DOHH2 (cell line): ENCODE data around the gene STXBP2.
A peak's percentile ranks its signal among the peaks of the same experiment; 100 is the strongest.

Source experiments
- H3F3A ChIP-seq: fragments of 200-600 bp; sonication (generic), shearing (Covaris generic); 2 replicates; pipeline ENCODE4 v1.6.0; 2016; ENCODE audit warnings: antibody characterized with exemption, mild to moderate bottlenecking; ENCODE audit not compliant: control insufficient read depth, insufficient read depth
- H3K27ac ChIP-seq: fragments of 200-600 bp; sonication (generic); 2 replicates; pipeline ENCODE4 v1.5.1; 2014; ENCODE audit warnings: low read depth, mild to moderate bottlenecking, low read length, moderate library complexity
- H3K27me3 ChIP-seq: fragments of 200-600 bp; sonication (generic); 2 replicates; pipeline ENCODE4 v1.6.1; 2014; ENCODE audit warnings: mild to moderate bottlenecking, low read length, mixed read lengths; ENCODE audit not compliant: control insufficient read depth
- H3K36me3 ChIP-seq: fragments of 200-600 bp; sonication (generic); 2 replicates; pipeline ENCODE4 v1.6.1; 2014; ENCODE audit warnings: mild to moderate bottlenecking, low read length, moderate library complexity, mixed read lengths; ENCODE audit not compliant: control insufficient read depth
- H3K4me1 ChIP-seq: fragments of 200-600 bp; sonication (generic); 2 replicates; pipeline ENCODE4 v1.6.1; 2014; ENCODE audit warnings: mild to moderate bottlenecking, low read length, mixed read lengths; ENCODE audit not compliant: control insufficient read depth
- H3K4me2 ChIP-seq: fragments of 200-600 bp; sonication (generic); 2 replicates; pipeline ENCODE4 v1.6.0; 2014; ENCODE audit warnings: mild to moderate bottlenecking, low read length, moderate library complexity
- H3K4me3 ChIP-seq: fragments of 200-600 bp; sonication (generic); 2 replicates; pipeline ENCODE4 v1.5.1; 2014; ENCODE audit warnings: mild to moderate bottlenecking, low read length, mixed read lengths
- H3K79me2 ChIP-seq: fragments of 200-600 bp; sonication (generic); 2 replicates; pipeline ENCODE4 v1.6.1; 2014; ENCODE audit warnings: mild to moderate bottlenecking, low read length, mixed read lengths; ENCODE audit not compliant: control insufficient read depth
- H3K9me2 ChIP-seq: fragments of 200-600 bp; sonication (generic); replicated peaks from 2 replicates; pipeline ENCODE4 v1.6.1; 2014; ENCODE audit warnings: mild to moderate bottlenecking, low read length, mixed read lengths; ENCODE audit not compliant: control insufficient read depth
- H3K9me3 ChIP-seq: fragments of 200-600 bp; sonication (generic); 2 replicates; pipeline ENCODE4 v1.6.1; 2014; ENCODE audit warnings: antibody characterized with exemption, low read length, mixed read lengths; ENCODE audit not compliant: control insufficient read depth, insufficient read depth
- H4K20me1 ChIP-seq: fragments of 200-600 bp; sonication (generic); 2 replicates; pipeline ENCODE4 v1.6.0; 2014; ENCODE audit warnings: low read depth, mild to moderate bottlenecking, antibody characterized with exemption, low read length, moderate library complexity; ENCODE audit not compliant: control insufficient read depth, insufficient read depth
- CTCF ChIP-seq: fragments of 200-600 bp; sonication (generic); IDR thresholded peaks from one replicate; pipeline ENCODE4 v1.5.1; 2014; ENCODE audit warnings: antibody characterized with exemption, mild to moderate bottlenecking, low read depth, low read length; ENCODE audit not compliant: poor library complexity, severe bottlenecking
- EZH2phosphoT487 ChIP-seq: fragments of 200-600 bp; sonication (generic); IDR thresholded peaks from 2 replicates; pipeline ENCODE4 v1.6.1; 2017; ENCODE audit warnings: borderline replicate concordance, mild to moderate bottlenecking, antibody characterized with exemption, low read length, moderate library complexity, mixed read lengths

Gene STXBP2

GRCh38 chr19:7655581-7655980 lies 18.7 kb downstream of the STXBP2 start:
- H4K20me1 ChIP-seq = no peaks in the 10 kb centered on the region
- H3K9me2 ChIP-seq = no peaks in the 10 kb centered on the region
- H3K4me3 ChIP-seq = no peak overlapping the region
- no peaks in the 10 kb centered on the region for H3K27me3 ChIP-seq
- H3K9me3 ChIP-seq = no peaks in the 10 kb centered on the region
- no peak overlapping the region for H3K27ac ChIP-seq
- no peak overlapping the region for H3K4me2 ChIP-seq
- H3K4me1 ChIP-seq = peaks cover 19% of the 10 kb centered on the region
- TF ChIP-seq CTCF (no peak), EZH2phosphoT487 (no peak)
- H3K36me3 ChIP-seq = no peaks in the 10 kb centered on the region
- no peaks in the 10 kb centered on the region for H3K79me2 ChIP-seq
- no peaks in the 10 kb centered on the region for H3F3A ChIP-seq

- Histone ChIP-seq H3K79me2 (no peaks in the 10 kb centered on the region), H3K36me3 (no peaks in the 10 kb centered on the region), H3F3A (no peaks in the 10 kb centered on the region), H3K9me3 (no peaks in the 10 kb centered on the region), H3K4me3 (no peak overlapping the region), H3K27me3 (no peaks in the 10 kb centered on the region), H3K4me2 (no peak overlapping the region), H3K4me1 (peaks cover 17% of the 10 kb centered on the region), H4K20me1 (no peaks in the 10 kb centered on the region), H3K27ac (no peak overlapping the region), H3K9me2 (no peaks in the 10 kb centered on the region)
- TF ChIP-seq EZH2phosphoT487 (no peak), CTCF (no peak)
Observed at GRCh38 chr19:7657131-7657751, 20.3 kb downstream of the STXBP2 start.

GRCh38 chr19:7658219-7658686 lies 21.3 kb downstream of the STXBP2 start:
- Histone ChIP-seq H3K4me2 (peak overlapping the region; percentile 12), H3K4me3 (no peak overlapping the region), H4K20me1 (no peaks in the 10 kb centered on the region), H3K79me2 (no peaks in the 10 kb centered on the region), H3K4me1 (peaks cover 14% of the 10 kb centered on the region), H3K27me3 (no peaks in the 10 kb centered on the region), H3K9me2 (no peaks in the 10 kb centered on the region), H3K9me3 (no peaks in the 10 kb centered on the region), H3F3A (no peaks in the 10 kb centered on the region), H3K27ac (no peak overlapping the region), H3K36me3 (no peaks in the 10 kb centered on the region)
- TF ChIP-seq CTCF (no peak), EZH2phosphoT487 (no peak)
